ENCODE results near the gene FBXO7.

DNA sequence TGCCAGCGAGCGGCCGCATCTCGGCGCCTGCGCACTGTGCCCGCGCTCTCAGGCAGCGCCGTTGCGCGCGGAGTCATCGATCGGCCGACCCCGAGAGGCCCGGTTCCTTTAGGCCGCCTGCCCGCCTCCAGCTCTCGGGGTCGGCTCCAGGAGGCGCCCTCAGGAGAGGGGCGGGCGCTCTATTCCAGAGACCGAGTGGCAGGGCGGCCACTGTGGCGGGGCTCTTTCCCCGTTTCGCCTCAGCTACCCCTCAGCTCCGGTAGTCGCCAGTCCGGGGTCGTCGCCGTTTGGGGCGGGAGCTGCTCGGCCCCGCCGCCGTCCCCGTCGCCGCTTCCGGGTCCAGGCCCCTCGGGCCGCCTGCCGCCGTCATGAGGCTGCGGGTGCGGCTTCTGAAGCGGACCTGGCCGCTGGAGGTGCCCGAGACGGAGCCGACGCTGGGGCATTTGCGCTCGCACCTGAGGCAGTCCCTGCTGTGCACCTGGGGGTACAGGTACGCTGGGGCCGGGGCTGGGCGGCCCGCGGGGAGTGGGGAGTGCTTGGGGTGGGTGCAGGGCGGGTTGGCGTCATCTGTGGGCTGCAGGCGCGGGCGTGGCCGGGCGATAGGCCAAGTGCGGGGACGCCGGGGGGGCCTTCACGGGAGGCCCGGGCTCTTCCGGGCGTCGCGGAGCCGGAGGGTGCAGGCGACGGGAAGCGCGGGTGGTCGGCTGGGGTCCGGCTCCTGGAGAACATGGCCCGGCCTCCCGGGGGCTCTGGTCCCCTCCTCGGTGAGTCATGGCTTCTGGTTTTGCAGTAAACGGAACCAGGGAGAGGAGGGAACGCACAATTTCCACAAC is at the start of gene FBXO7:
- TF ChIP-seq, protein P1, sequence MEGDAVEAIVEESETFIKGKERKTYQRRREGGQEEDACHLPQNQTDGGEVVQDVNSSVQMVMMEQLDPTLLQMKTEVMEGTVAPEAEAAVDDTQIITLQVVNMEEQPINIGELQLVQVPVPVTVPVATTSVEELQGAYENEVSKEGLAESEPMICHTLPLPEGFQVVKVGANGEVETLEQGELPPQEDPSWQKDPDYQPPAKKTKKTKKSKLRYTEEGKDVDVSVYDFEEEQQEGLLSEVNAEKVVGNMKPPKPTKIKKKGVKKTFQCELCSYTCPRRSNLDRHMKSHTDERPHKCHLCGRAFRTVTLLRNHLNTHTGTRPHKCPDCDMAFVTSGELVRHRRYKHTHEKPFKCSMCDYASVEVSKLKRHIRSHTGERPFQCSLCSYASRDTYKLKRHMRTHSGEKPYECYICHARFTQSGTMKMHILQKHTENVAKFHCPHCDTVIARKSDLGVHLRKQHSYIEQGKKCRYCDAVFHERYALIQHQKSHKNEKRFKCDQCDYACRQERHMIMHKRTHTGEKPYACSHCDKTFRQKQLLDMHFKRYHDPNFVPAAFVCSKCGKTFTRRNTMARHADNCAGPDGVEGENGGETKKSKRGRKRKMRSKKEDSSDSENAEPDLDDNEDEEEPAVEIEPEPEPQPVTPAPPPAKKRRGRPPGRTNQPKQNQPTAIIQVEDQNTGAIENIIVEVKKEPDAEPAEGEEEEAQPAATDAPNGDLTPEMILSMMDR (IDR thresholded peaks at IDR 0.05), result peak in 3 of 4 experiments; percentile 38 to 66 (median 39)
- TF ChIP-seq POLR2A (IDR thresholded peaks at IDR 0.05) (peak; percentile 62), POLR2AphosphoS5 (IDR thresholded peaks at IDR 0.05) (peak; percentile 90)

Measured in prostate gland (tissue), 2 donors.